Tibial artery (tissue), 4 donors: Measurements from ENCODE around the gene CBY3.
"Not testable (repeated sequence)": the region's sequence is repeated elsewhere in the genome, so short reads cannot be mapped to it uniquely, and the experiment has no call there.

ENCODE experiments used
- DNase-seq, 2 donors: peaks; one replicate each; pipeline ENCODE4 v3.0.0-alpha.2; 2019
- H3K27ac ChIP-seq, 2 donors: fragments of 200-600 bp; sonication (generic) in 1 of 2; 1 replicate in 1 of 2; 2 replicates in 1 of 2; pipeline ENCODE4 v1.5.1; 2018 to 2019; ENCODE audit warnings: mild to moderate bottlenecking in 1 of 2
- H3K27me3 ChIP-seq, 2 donors: fragments of 200-600 bp; sonication (generic) in 1 of 2; one replicate each; pipeline versions ENCODE4 v1.5.1 to v1.6.0; 2016 to 2019
- H3K36me3 ChIP-seq, 3 donors: fragments of 200-600 bp; sonication (generic) in 2 of 3; one replicate each; pipeline ENCODE4 v1.5.1; 2016 to 2019; ENCODE audit warnings: mild to moderate bottlenecking in 2 of 3
- H3K4me1 ChIP-seq, 4 donors: fragments of 200-600 bp; sonication (generic) in 2 of 4; 1 replicate in 3 of 4; 2 replicates in 1 of 4; pipeline ENCODE4 v1.5.1; 2016 to 2019
- H3K4me3 ChIP-seq, 2 donors: fragments of 200-600 bp; sonication (generic) in 1 of 2; 1 replicate in 1 of 2; 2 replicates in 1 of 2; pipeline ENCODE4 v1.5.1; 2018 to 2019; ENCODE audit warnings: mild to moderate bottlenecking in 2 of 2
- H3K9me3 ChIP-seq, 3 donors: fragments of 200-600 bp; sonication (generic) in 1 of 3; one replicate each; pipeline ENCODE4 v1.5.1; 2016 to 2019
- intact Hi-C: fragments of 100-400 bp; cut with DNase I; formaldehyde crosslinking; loops from one replicate; pipeline ENCODE4 v1.15.0; 2023; ENCODE audit warnings: low total_unique reads
- TF ChIP-seq, protein P1 (sequence below), 2 experiments: fragments of 200-600 bp in 1 of 2; fragments of 450-650 bp in 1 of 2; IDR thresholded peaks; one replicate each; pipeline ENCODE4 v1.5.1; 2017 to 2019; ENCODE audit warnings: antibody characterized with exemption in 2 of 2, mild to moderate bottlenecking in 1 of 2, moderate library complexity in 1 of 2

CBY3 gene

DNA sequence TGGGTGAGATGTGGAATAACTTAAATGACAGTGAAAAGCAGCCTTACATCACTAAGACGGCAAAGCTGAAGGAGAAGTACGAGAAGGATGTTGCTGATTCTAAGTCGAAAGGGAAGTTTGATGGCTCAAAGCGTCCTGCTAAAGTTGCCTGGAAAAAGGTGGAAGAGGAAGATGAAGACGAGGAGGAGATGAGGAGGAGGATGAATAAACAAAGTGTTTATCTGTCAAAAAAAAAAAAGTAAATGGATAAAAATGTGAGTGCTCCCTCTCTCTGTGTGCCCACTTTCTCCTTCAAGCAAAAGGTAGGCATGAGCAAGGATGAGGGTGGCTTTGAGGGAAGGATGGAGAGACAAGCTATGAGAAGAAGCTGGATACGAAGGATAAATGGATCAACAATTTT lies 13.7 kb upstream of the CBY3 start:
- no peak for DNase-seq
- intact Hi-C loops: no loop called here
- Histone ChIP-seq H3K36me3 (no peaks in the 10 kb centered on the region), H3K4me1 (peaks cover 0 to 11% (median 8%) of the 10 kb centered on the region in 4 donors), H3K9me3 (no peaks in the 10 kb centered on the region), H3K27ac (no peak overlapping the region), H3K4me3 (no peak overlapping the region), H3K27me3 (no peaks in the 10 kb centered on the region)
- TF ChIP-seq, protein P1, sequence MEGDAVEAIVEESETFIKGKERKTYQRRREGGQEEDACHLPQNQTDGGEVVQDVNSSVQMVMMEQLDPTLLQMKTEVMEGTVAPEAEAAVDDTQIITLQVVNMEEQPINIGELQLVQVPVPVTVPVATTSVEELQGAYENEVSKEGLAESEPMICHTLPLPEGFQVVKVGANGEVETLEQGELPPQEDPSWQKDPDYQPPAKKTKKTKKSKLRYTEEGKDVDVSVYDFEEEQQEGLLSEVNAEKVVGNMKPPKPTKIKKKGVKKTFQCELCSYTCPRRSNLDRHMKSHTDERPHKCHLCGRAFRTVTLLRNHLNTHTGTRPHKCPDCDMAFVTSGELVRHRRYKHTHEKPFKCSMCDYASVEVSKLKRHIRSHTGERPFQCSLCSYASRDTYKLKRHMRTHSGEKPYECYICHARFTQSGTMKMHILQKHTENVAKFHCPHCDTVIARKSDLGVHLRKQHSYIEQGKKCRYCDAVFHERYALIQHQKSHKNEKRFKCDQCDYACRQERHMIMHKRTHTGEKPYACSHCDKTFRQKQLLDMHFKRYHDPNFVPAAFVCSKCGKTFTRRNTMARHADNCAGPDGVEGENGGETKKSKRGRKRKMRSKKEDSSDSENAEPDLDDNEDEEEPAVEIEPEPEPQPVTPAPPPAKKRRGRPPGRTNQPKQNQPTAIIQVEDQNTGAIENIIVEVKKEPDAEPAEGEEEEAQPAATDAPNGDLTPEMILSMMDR (IDR thresholded peaks at IDR 0.05): no peak

DNA sequence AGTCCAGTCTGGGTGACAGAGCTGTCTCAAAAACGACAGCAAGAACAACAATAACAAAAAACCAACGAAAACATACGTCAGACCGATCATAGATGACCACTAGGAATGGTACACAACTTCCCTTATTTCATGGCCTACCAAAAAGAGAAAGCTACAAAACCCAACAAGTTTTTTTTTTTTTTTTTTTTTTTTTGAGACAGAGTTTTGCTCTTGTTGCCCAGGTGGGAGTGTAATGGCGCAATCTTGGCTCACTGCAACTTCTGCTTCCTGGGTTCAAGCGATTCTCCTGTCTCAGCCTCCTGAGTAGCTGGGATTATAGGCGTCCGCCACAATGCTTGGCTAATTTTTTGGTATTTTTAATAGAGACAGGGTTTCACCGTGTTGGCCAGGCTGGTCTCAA lies 8.4 kb upstream of the CBY3 start:
- not testable (repeated sequence) for H3K36me3 ChIP-seq, H3K4me1 ChIP-seq

DNA sequence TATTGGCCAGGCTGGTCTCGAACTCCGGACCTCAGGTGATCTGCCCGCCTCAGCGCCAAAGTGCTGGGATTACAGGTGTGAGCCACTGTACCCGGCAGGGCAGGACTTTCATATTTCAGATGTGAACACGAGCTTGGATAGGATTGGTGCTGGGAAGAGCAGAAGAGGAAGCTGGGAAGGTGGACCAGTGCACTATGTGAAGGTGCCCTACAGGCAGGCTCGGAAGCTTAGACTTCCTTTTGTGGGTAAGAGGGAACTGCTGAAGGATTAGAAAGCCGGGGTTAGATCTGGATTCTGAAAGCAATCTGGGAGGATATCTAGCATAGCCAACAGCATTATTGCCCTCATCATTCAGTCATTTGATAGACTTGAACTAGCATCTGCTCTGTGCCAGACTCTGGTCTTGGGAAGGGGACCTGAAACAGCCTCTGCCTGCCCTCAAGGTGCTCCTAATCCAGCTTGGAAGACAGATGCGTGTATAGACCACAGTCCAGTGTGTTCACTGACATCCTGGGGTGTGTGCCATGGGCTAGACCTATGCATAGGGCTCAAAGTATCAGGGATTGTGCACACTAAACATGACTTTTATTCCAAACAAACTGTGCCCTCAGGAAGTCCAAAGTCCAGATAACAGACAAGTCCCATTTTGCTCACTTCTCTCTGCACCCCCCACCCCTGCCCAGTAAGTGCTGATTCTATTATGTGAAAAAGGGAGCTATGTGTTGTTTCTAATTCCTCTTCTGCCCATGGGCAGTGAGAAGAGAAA lies 637 bp downstream of the CBY3 start:
- H3K36me3 ChIP-seq: no peaks in the 10 kb centered on the region
- TF ChIP-seq, protein P1 (IDR thresholded peaks at IDR 0.05): no peak
- intact Hi-C loops: no loop called here
- H3K9me3 ChIP-seq: no peaks in the 10 kb centered on the region
- H3K4me1 ChIP-seq: peaks cover 0 to 23% (median 15%) of the 10 kb centered on the region in 4 donors
- H3K4me3 ChIP-seq: no peak overlapping the region
- no peaks in the 10 kb centered on the region for H3K27me3 ChIP-seq
- no peak for DNase-seq
- H3K27ac ChIP-seq: no peak overlapping the region

More for the DNA sequence above, 8.4 kb upstream of the CBY3 start:
- intact Hi-C loops, DNase-seq, H3K9me3 ChIP-seq, H3K27me3 ChIP-seq, H3K27ac ChIP-seq, H3K4me3 ChIP-seq: not testable (repeated sequence)

DNA sequence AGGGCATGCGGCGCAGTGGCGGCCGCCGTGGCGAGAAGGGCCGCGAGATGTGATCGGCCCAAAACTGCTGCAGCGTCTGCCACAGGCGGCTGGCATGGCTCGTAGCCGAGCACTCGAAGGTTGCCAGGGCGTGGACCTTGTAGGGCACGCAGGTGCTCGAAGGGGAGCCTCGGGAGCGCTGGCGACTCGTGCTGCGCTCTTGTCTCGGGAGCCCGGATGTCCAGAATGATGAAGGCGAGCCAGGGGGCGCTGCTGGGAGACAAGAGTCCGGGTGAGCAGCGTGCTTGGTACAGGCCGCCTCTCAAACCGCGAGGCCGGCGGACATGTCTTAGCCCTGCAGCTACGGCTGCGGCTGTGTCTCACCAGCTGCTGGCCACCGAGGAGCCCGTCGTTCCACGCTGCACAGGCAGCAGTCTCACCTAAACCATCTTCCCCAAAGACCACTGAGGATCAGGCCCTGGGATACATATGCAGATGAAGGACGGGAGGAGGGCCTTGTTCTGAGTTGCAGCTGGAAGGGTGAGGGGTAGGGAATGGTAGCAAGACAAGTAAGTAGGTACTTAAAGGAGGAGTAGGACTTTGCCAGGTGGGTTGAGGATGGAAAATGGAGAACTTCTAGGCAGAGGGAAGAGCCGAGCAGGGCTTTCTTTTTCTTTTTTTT lies 1.7 kb downstream of the CBY3 start:
- DNase-seq: peak; percentile 80 to 83
- intact Hi-C loops: loop anchor here (10.0 kb wide), 1 partner anchor 54 kb away; the partner anchor contains the start of gene HNRNPH1
- TF ChIP-seq, protein P1 (IDR thresholded peaks at IDR 0.05): peak in 1 of 2 experiments; percentile 37
- H3K9me3 ChIP-seq: no peaks in the 10 kb centered on the region
- peaks cover 0 to 23% (median 15%) of the 10 kb centered on the region in 4 donors for H3K4me1 ChIP-seq
- H3K36me3 ChIP-seq: no peaks in the 10 kb centered on the region
- no peaks in the 10 kb centered on the region for H3K27me3 ChIP-seq
- peak overlapping the region; percentile 68 to 71 for H3K4me3 ChIP-seq
- H3K27ac ChIP-seq: peak overlapping the region; percentile 83 to 88

DNA sequence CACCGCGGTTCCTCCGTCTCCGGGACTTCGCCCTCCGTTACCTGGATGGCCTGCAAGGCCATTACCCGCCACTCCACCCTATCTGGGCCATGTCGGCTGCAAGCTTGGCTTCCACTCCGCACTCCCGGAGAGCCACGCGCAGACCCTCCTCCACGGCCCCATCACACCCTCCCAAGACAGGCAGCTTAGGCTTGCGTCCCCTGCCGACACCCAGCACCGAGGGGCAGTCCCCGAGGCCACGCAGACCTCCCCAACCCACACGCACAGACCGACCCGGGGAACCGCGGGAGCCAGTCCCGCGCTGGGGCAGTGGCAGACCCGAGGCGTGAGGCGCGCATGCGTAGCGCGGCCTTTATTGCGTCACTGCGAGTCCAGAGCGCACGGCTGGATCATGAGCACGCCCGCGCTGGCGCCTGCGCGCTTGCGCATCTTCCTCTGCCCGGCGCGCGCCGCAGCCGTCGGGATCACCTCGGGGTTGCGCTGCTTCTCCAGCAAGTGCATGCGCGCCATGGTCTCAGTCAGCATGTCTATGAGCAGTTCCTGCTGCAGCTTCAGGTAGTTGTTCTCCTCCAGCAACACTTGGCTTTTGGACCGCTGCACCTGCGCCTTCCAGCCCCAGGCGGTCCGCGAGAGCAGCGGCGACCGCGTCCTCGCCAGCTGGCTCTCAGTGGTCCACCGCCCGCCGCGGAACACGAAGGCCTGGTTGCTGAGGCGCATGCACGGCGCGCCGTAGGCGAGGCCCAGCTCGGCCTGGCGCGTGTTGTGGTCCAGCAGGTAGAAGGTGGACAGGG lies 2.4 kb downstream of the CBY3 start:
- Histone ChIP-seq H3K4me3 (peak overlapping the region; percentile 68 to 71), H3K36me3 (no peaks in the 10 kb centered on the region), H3K27me3 (no peaks in the 10 kb centered on the region), H3K9me3 (no peaks in the 10 kb centered on the region), H3K27ac (peak overlapping the region; percentile 83 to 88), H3K4me1 (peaks cover 0 to 23% (median 15%) of the 10 kb centered on the region in 4 donors)
- TF ChIP-seq, protein P1 (IDR thresholded peaks at IDR 0.05): no peak
- intact Hi-C loops: loop anchor here (10.0 kb wide), 1 partner anchor 54 kb away; the partner anchor contains the start of gene HNRNPH1
- peak; percentile 93 to 96 for DNase-seq
